H1 (cell line): Measurements from ENCODE around the gene COL4A2. TPM values are rescaled to one million over a fixed set of nuclear protein-coding genes. Genes with fewer than 3 reads are reported as not detected.
A peak's percentile ranks its signal among the peaks of the same experiment; 100 is the strongest.

Source experiments
- CTCF ChIA-PET: fragments of 300-600 bp; sonication (Branson Sonifier 250); formaldehyde crosslinking; loops from one replicate; lab custom pipeline; 2021; ENCODE audit not compliant: partially characterized antibody; lab: Charles Lee
- POLR2A ChIA-PET: fragments of 300-600 bp; sonication (Branson Sonifier 250); formaldehyde crosslinking; loops from one replicate; lab custom pipeline; 2021; ENCODE audit warnings: inconsistent platforms; ENCODE audit not compliant: partially characterized antibody; lab: Charles Lee
- DNase-seq, 2 experiments: peaks; one replicate each; pipeline versions ENCODE4 v3.0.0 to v3.0.0-alpha.2; 2010 to 2022; ENCODE audit warnings: low spot score in 2 of 2, low read depth in 1 of 2, mixed read lengths in 1 of 2
- FAIRE-seq: peaks from 2 replicates; lab custom pipeline; 2011; peaks lifted over from hg19 to GRCh38; lab: Jason Lieb, UNC
- H2AFZ ChIP-seq: 2 replicates; pipeline ENCODE4 v1.8.1; 2012; ENCODE audit warnings: low read length, inconsistent platforms
- H2AK5ac ChIP-seq: 2 replicates; pipeline ENCODE4 v1.6.1; 2013; ENCODE audit warnings: low read depth, low read length
- H2BK120ac ChIP-seq: replicated peaks from 2 replicates; pipeline ENCODE3; 2013; ENCODE audit warnings: low read depth, low read length, inconsistent platforms
- H2BK12ac ChIP-seq: 2 replicates; pipeline ENCODE4 v1.6.1; 2013; ENCODE audit warnings: low read depth, low read length
- H2BK15ac ChIP-seq: 2 replicates; pipeline ENCODE4 v1.6.1; 2013; ENCODE audit warnings: low read length
- H2BK20ac ChIP-seq: 2 replicates; pipeline ENCODE4 v1.6.1; 2013; ENCODE audit warnings: low read length
- H2BK5ac ChIP-seq: 2 replicates; pipeline ENCODE4 v1.6.1; 2013; ENCODE audit warnings: low read depth, low read length
- H3K14ac ChIP-seq: 2 replicates; pipeline ENCODE4 v1.6.1; 2013; ENCODE audit warnings: inconsistent platforms; ENCODE audit not compliant: insufficient read length
- H3K18ac ChIP-seq: 2 replicates; pipeline ENCODE4 v1.6.1; 2013; ENCODE audit warnings: low read length; ENCODE audit errors: extremely low read depth
- H3K23ac ChIP-seq: 2 replicates; pipeline ENCODE4 v1.6.1; 2013; ENCODE audit warnings: inconsistent platforms; ENCODE audit not compliant: insufficient read length
- H3K23me2 ChIP-seq: 2 replicates; pipeline ENCODE4 v1.6.1; 2013; ENCODE audit warnings: low read depth, low read length
- H3K27ac ChIP-seq: 2 replicates; pipeline ENCODE4 v1.6.1; 2011; ENCODE audit warnings: low read depth, low read length, inconsistent platforms
- H3K27me3 ChIP-seq, 4 experiments: replicated peaks in 1 of 4; 1 replicate in 1 of 4; 2 replicates in 3 of 4; pipeline versions ENCODE4 v1.6.1 to v1.8.1; 2011 to 2013; ENCODE audit warnings: low read length in 3 of 4, mild to moderate bottlenecking in 3 of 4, inconsistent platforms in 2 of 4, mixed read lengths in 2 of 4, moderate library complexity in 1 of 4; ENCODE audit not compliant: control insufficient read depth in 3 of 4, insufficient read depth in 3 of 4; ENCODE audit errors: extremely low read depth in 1 of 4
- H3K36me3 ChIP-seq, 4 experiments: 2 replicates each; pipeline versions ENCODE4 v1.6.1 to v1.8.1; 2011 to 2013; ENCODE audit warnings: mild to moderate bottlenecking in 4 of 4, low read length in 3 of 4, moderate library complexity in 2 of 4, control low read depth in 1 of 4, inconsistent platforms in 1 of 4; ENCODE audit not compliant: insufficient read depth in 4 of 4, control insufficient read depth in 2 of 4
- H3K4ac ChIP-seq: replicated peaks from 2 replicates; pipeline ENCODE3; 2013; ENCODE audit warnings: low read length, low read depth, mixed read lengths, inconsistent platforms; ENCODE audit not compliant: insufficient read length
- H3K4me1 ChIP-seq, 4 experiments: replicated peaks in 1 of 4; 1 replicate in 1 of 4; 2 replicates in 3 of 4; pipeline versions ENCODE4 v1.6.1 to v1.8.1; 2011 to 2013; ENCODE audit warnings: low read length in 3 of 4, inconsistent platforms in 2 of 4, mixed read lengths in 1 of 4; ENCODE audit not compliant: insufficient read depth in 4 of 4, control insufficient read depth in 3 of 4
- H3K4me2 ChIP-seq, 2 experiments: 2 replicates each; pipeline versions ENCODE4 v1.6.1 to v1.8.1; 2011 to 2013; ENCODE audit warnings: low read depth in 2 of 2, low read length in 2 of 2, control low read depth in 1 of 2, inconsistent platforms in 1 of 2, mild to moderate bottlenecking in 1 of 2; ENCODE audit not compliant: insufficient read depth in 1 of 2
- H3K4me3 ChIP-seq, 4 experiments: fragments of 200-600, 300-600 bp in 1 of 4; sonication (generic), shearing (Covaris generic), sonication (Bioruptor Twin) in 1 of 4; 2 replicates each; pipeline versions ENCODE4 v1.5.1 to v1.8.1; 2011 to 2016; ENCODE audit warnings: low read length in 4 of 4, low read depth in 3 of 4, control low read depth in 2 of 4, inconsistent platforms in 2 of 4, mild to moderate bottlenecking in 2 of 4, mixed read lengths in 1 of 4, moderate library complexity in 1 of 4; ENCODE audit not compliant: insufficient read depth in 2 of 4; ENCODE audit errors: extremely low read depth in 1 of 4
- H3K56ac ChIP-seq: replicated peaks from 2 replicates; pipeline ENCODE3; 2013; ENCODE audit warnings: low read depth, mild to moderate bottlenecking, mixed read lengths, low read length, inconsistent platforms; ENCODE audit not compliant: insufficient read length
- H3K79me1 ChIP-seq: 2 replicates; pipeline ENCODE4 v1.6.1; 2013; ENCODE audit warnings: low read depth, low read length, control low read depth
- H3K79me2 ChIP-seq, 2 experiments: 2 replicates each; pipeline versions ENCODE4 v1.6.1 to v1.8.1; 2012 to 2013; ENCODE audit warnings: low read length in 2 of 2, mild to moderate bottlenecking in 2 of 2, inconsistent platforms in 1 of 2; ENCODE audit not compliant: insufficient read depth in 2 of 2, control insufficient read depth in 1 of 2
- H3K9ac ChIP-seq, 4 experiments: replicated peaks in 1 of 4; 1 replicate in 1 of 4; 2 replicates in 3 of 4; pipeline versions ENCODE4 v1.6.1 to v1.8.1; 2011 to 2013; ENCODE audit warnings: low read depth in 3 of 4, low read length in 3 of 4, control low read depth in 2 of 4, mild to moderate bottlenecking in 2 of 4, moderate library complexity in 2 of 4, inconsistent platforms in 1 of 4; ENCODE audit errors: extremely low read depth in 1 of 4
- H3K9me3 ChIP-seq, 2 experiments: 2 replicates each; pipeline versions ENCODE4 v1.6.1 to v1.8.1; 2012 to 2013; ENCODE audit warnings: mild to moderate bottlenecking in 2 of 2, moderate library complexity in 2 of 2, control low read depth in 1 of 2, inconsistent platforms in 1 of 2, low read depth in 1 of 2, low read length in 1 of 2, mixed read lengths in 1 of 2; ENCODE audit not compliant: insufficient read depth in 2 of 2
- H4K20me1 ChIP-seq, 2 experiments: replicated peaks in 1 of 2; 2 replicates each; pipeline versions ENCODE3 to v1.8.1; 2011 to 2013; ENCODE audit warnings: inconsistent platforms in 2 of 2, low read length in 2 of 2, mild to moderate bottlenecking in 1 of 2; ENCODE audit not compliant: insufficient read depth in 2 of 2, control insufficient read depth in 1 of 2
- H4K5ac ChIP-seq: 2 replicates; pipeline ENCODE4 v1.6.1; 2013; ENCODE audit warnings: low read length, low read depth, mixed read lengths, inconsistent platforms; ENCODE audit not compliant: insufficient read length
- H4K8ac ChIP-seq: 2 replicates; pipeline ENCODE4 v1.8.0; 2013; ENCODE audit warnings: mild to moderate bottlenecking, moderate library complexity, low read length, inconsistent platforms; ENCODE audit not compliant: insufficient read depth; ENCODE audit errors: extremely low read depth
- H4K91ac ChIP-seq: replicated peaks from 2 replicates; pipeline ENCODE3; 2013; ENCODE audit warnings: low read length, mixed read lengths, inconsistent platforms; ENCODE audit not compliant: insufficient read length
- E2F6 ChIP-seq: IDR thresholded peaks from 2 replicates; pipeline ENCODE4 v1.6.1; 2012; ENCODE audit warnings: inconsistent platforms
- EGR1 ChIP-seq: IDR thresholded peaks from 2 replicates; pipeline ENCODE4 v1.6.1; 2011; ENCODE audit warnings: low read depth, low read length, borderline replicate concordance
- EP300 ChIP-seq, 2 experiments: IDR thresholded peaks; 1 replicate in 1 of 2; 2 replicates in 1 of 2; pipeline ENCODE4 v1.6.1; 2011 to 2012; ENCODE audit warnings: low read depth in 2 of 2, low read length in 2 of 2, mild to moderate bottlenecking in 2 of 2, borderline replicate concordance in 1 of 2, inconsistent platforms in 1 of 2, moderate library complexity in 1 of 2
- EZH2 ChIP-seq: fragments of 200-600 bp; sonication (generic); IDR thresholded peaks from 2 replicates; pipeline ENCODE4 v1.7.1; 2012; ENCODE audit warnings: low read depth, mild to moderate bottlenecking, moderate library complexity, low read length, inconsistent platforms; ENCODE audit not compliant: severe bottlenecking
- HDAC6 ChIP-seq: IDR thresholded peaks from one replicate; pipeline ENCODE4 v1.7.1; 2012; ENCODE audit warnings: low read depth, mild to moderate bottlenecking, inconsistent platforms, low read length, moderate library complexity
- MAFK ChIP-seq: IDR thresholded peaks from 2 replicates; pipeline ENCODE4 v1.6.1; 2012; ENCODE audit warnings: low read depth, mild to moderate bottlenecking, improper control_type of control experiment, low read length
- SP4 ChIP-seq: IDR thresholded peaks from 2 replicates; pipeline ENCODE4 v1.6.1; 2012; ENCODE audit warnings: low read length, inconsistent platforms
- TEAD4 ChIP-seq: IDR thresholded peaks from 2 replicates; pipeline ENCODE4 v1.6.1; 2012; ENCODE audit warnings: low read depth, low read length, inconsistent platforms, mixed read lengths
- USF2 ChIP-seq: IDR thresholded peaks from 2 replicates; pipeline ENCODE4 v1.6.1; 2011; ENCODE audit warnings: low read length, improper control_type of control experiment
- WGBS, 2 experiments: shearing (Covaris generic) in 1 of 2; methylation state at CpG; one replicate each; pipeline versions ENCODE4 v1.1.6 to v1.1.7; 2013 to 2015; ENCODE audit warnings: low lambda C conversion rate in 2 of 2, mixed read lengths in 2 of 2, inconsistent platforms in 1 of 2, low coverage in 1 of 2, missing lambda C conversion rate in 1 of 2; ENCODE audit not compliant: insufficient replicate concordance in 2 of 2, insufficient coverage in 1 of 2, insufficient read length in 1 of 2; ENCODE audit errors: extremely low coverage in 1 of 2, missing lambda C conversion rate in 1 of 2; 5-methylcytosine and 5-hydroxymethylcytosine counted together
- polyA plus RNA-seq, 7 experiments: library from polyadenylated mRNA; depleted of rRNA in 3 of 7; stranded (reverse) in 5 of 7; unstranded in 2 of 7; fragments of >200 nt in 5 of 7; fragments of 200-250 nt in 2 of 7; gene quantifications; 1 replicate in 5 of 7; 2 replicates in 1 of 7; 4 replicates in 1 of 7; pipeline versions ENCODE4 v1.2.1 to v1.2.3, GENCODE V29; 2011 to 2013; ENCODE audit warnings: missing spikeins in 2 of 7, mixed read lengths in 2 of 7
- total RNA-seq: library from RNA; stranded (reverse); fragmentation: NEBNext Ultra II Directional; extraction: Animal tissue kit (Norgen Biotek cat#: 25700); gene quantifications from 2 replicates; pipeline ENCODE4 v1.2.1, GENCODE V29; 2021

Gene COL4A2
- total and polyA plus RNA-seq, 2 of the 8 experiments (the other 6 are each of a cell fraction or from before 2014, with no cell fraction given): 80.4 to 87.3 TPM

GRCh38 chr13:110503037-110503901 is 196.2 kb downstream of the COL4A2 start:
- Histone ChIP-seq H2BK5ac (0 out of 2 replicates have a peak overlapping the region, but pooled peaks have one; percentile 24), H2BK15ac (no peak overlapping the region), H3K27me3 (no peaks in the 10 kb centered on the region; a peak in 1 of 7 replicates), H3K4me3 (no peak overlapping the region), H4K8ac (peak overlapping the region; percentile 51; the same call in 1 of the 2 replicates), H3K23me2 (no peaks in the 10 kb centered on the region), H3K4me2 (no peak overlapping the region), H3K56ac (no peak overlapping the region), H3K4me1 (no peaks in the 10 kb centered on the region), H3K36me3 (peaks cover 5 to 50% (median 28%) of the 10 kb centered on the region in 4 experiments; a peak in 7 of 8 replicates), H3K9me3 (no peaks in the 10 kb centered on the region), H2BK20ac (no peak overlapping the region), H4K5ac (no peak overlapping the region), H3K27ac (peak overlapping the region; percentile 44; the same call in 1 of the 2 replicates), H3K79me1 (no peaks in the 10 kb centered on the region; the same call in 1 of the 2 replicates), H4K91ac (no peak overlapping the region), H3K18ac (no peak overlapping the region), H4K20me1 (no peaks in the 10 kb centered on the region), H3K14ac (no peak overlapping the region), H2AK5ac (no peak overlapping the region), H3K23ac (no peak overlapping the region), H2BK12ac (no peak overlapping the region), H3K9ac (no peak overlapping the region), H3K4ac (no peak overlapping the region), H3K79me2 (no peaks in the 10 kb centered on the region), H2AFZ (no peak overlapping the region), H2BK120ac (no peak overlapping the region)
- POLR2A ChIA-PET: interaction anchor here (0.6 to 1.0 kb wide), 2 partner anchors 17 to 100 kb away, joined by 4 to 5 read pairs; no protein-coding TSS in a partner anchor
- DNase-seq (no peak), FAIRE-seq (no peak)
- CTCF ChIA-PET: interaction anchor here (0.7 to 1.9 kb wide), 5 partner anchors 7 to 284 kb away, joined by 3 to 5 read pairs (median 3); no protein-coding TSS in a partner anchor
- no peak for TF ChIP-seq EP300 (IDR thresholded peaks at IDR 0.05; ENCODE audit: borderline replicate concordance in 1 of 2, low read depth in 2 of 2, low read length in 2 of 2)
- TF ChIP-seq TEAD4: no peak
- TF ChIP-seq HDAC6: no peak
- TF ChIP-seq USF2: no peak
- no peak for TF ChIP-seq E2F6
- TF ChIP-seq EGR1: no peak
- TF ChIP-seq SP4: no peak
- TF ChIP-seq EZH2: no peak
- TF ChIP-seq MAFK: no peak
- WGBS, 2 experiments: 93% methylated on average over 19 of the region's 20 CpGs; no CpG with 5 or more reads in 1 of the 2 experiments
